Activated naive CD4-positive, alpha-beta T cell (primary cell): ENCODE results near the gene HNF1B.
"Not testable (repeated sequence)": the region's sequence is repeated elsewhere in the genome, so short reads cannot be mapped to it uniquely, and the experiment has no call there.

Experiments used
- DNase-seq, 4 experiments: peaks; one replicate each; lab custom pipeline; 2025; lab: John Stamatoyannopoulos, UW

Gene HNF1B

GRCh38 chr17:37744961-37745800, at the start of gene HNF1B:
TSS of gene HNF1B (minus strand) at chr17:37745059. CDS start at chr17:37744884, 175 bp downstream.
- DNase-seq: no peak

GRCh38 chr17:37792787-37793186, 47.9 kb upstream of the HNF1B start:
- DNase-seq: no peak

GRCh38 chr17:37791447-37792399, 46.9 kb upstream of the HNF1B start:
- DNase-seq: no peak

- no peak for DNase-seq
These were observed 45.1 kb upstream of the HNF1B start for GRCh38 chr17:37789771-37790541.

- no peak for DNase-seq
These were observed 44.2 kb upstream of the HNF1B start for GRCh38 chr17:37789021-37789565.

- no peak for DNase-seq
These were observed 43.7 kb upstream of the HNF1B start for GRCh38 chr17:37788526-37788925.

- DNase-seq: no peak
These were observed 42.3 kb upstream of the HNF1B start for GRCh38 chr17:37787055-37787757.

GRCh38 chr17:37786481-37786880, 41.6 kb upstream of the HNF1B start:
- no peak for DNase-seq

GRCh38 chr17:37782460-37782859, 37.6 kb upstream of the HNF1B start:
- DNase-seq: not testable (repeated sequence)

- DNase-seq: no peak
These were observed 36.6 kb upstream of the HNF1B start for GRCh38 chr17:37781451-37781850.

- no peak for DNase-seq
These were observed 34.7 kb upstream of the HNF1B start for GRCh38 chr17:37779554-37779953.

- DNase-seq: no peak
These were observed 29.6 kb upstream of the HNF1B start for GRCh38 chr17:37774504-37774903.

GRCh38 chr17:37772982-37773381, 28.1 kb upstream of the HNF1B start:
- DNase-seq: no peak

- DNase-seq: no peak
These were observed 26.0 kb upstream of the HNF1B start for GRCh38 chr17:37770631-37771518.

- no peak for DNase-seq
These were observed 24.2 kb upstream of the HNF1B start for GRCh38 chr17:37769050-37769449.

- DNase-seq: no peak
These were observed 23.6 kb upstream of the HNF1B start for GRCh38 chr17:37768438-37768837.

GRCh38 chr17:37766971-37767370, 22.1 kb upstream of the HNF1B start:
- DNase-seq: no peak

- DNase-seq: no peak
These were observed 19.5 kb upstream of the HNF1B start for GRCh38 chr17:37764383-37764782.

GRCh38 chr17:37762666-37763065, 17.8 kb upstream of the HNF1B start:
- no peak for DNase-seq

GRCh38 chr17:37761961-37762360, 17.1 kb upstream of the HNF1B start:
- no peak for DNase-seq
